Renal cortex interstitium (tissue), 11 donors: Measurements from ENCODE around the gene ARL11. TPM values are rescaled to one million over a fixed set of nuclear protein-coding genes. Genes with fewer than 3 reads are reported as not detected.
A peak's percentile ranks its signal among the peaks of the same experiment; 100 is the strongest.

Experiments used
- DNase-seq, 11 donors: peaks; one replicate each; pipeline ENCODE4 v3.0.0-alpha.2; 2013; ENCODE audit warnings: low read depth in 9 of 11, low spot score in 4 of 11; ENCODE audit errors: extremely low read depth in 1 of 11
- polyA plus RNA-seq, 3 donors: library from polyadenylated mRNA; unstranded; fragments of 120-200 nt; gene quantifications; one replicate each; pipeline ENCODE4 v1.2.1, GENCODE V29; 2013; ENCODE audit not compliant: insufficient read length in 3 of 3

ARL11 gene
- polyA plus RNA-seq, 3 donors, result 0.36 to 0.71 (median 0.36) TPM

DNA sequence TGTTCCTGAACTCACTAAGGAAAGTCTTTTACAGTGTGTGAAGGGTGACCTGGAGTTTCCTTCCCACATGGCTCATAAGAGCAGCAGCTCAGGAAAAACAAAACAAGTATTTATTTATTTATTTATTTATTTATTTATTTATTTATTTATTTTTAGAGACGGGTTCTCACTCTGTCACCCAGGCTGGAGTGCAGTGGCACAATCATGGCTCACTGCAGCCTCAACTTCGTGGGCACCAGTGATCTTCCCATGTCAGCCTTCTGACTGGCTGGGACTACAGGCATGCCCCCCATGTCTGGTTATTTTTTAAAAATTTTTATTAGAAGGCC, 10.4 kb downstream of the ARL11 start:
- DNase-seq, result no peak

- DNase-seq, result no peak
These were observed 13.5 kb downstream of the ARL11 start for GRCh38 chr13:49641801-49642291.

- no peak for DNase-seq
These were observed 14.8 kb downstream of the ARL11 start for GRCh38 chr13:49643035-49643646.

- DNase-seq, result no peak
These were observed 17.1 kb downstream of the ARL11 start for GRCh38 chr13:49645451-49645850.

DNA sequence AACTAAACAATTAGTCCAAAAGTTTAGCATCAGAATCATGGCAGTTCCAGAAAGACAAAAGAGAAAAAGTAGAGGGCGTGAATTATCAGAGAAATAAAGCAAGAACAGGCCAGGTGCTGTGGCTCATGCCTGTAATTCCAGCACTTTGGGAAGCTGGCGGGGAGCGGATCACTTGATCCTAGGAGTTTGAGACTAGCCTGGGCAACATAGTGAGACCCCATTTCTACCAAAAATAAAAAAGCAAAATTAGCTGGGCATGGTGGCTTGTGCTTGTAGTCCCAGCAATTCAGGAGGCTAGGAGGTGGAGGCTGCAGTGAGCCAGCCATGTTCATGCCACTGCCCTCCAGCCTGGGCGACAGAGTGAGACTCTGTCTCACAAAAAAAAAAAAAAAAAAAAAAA, 18.4 kb downstream of the ARL11 start:
- no peak for DNase-seq

DNA sequence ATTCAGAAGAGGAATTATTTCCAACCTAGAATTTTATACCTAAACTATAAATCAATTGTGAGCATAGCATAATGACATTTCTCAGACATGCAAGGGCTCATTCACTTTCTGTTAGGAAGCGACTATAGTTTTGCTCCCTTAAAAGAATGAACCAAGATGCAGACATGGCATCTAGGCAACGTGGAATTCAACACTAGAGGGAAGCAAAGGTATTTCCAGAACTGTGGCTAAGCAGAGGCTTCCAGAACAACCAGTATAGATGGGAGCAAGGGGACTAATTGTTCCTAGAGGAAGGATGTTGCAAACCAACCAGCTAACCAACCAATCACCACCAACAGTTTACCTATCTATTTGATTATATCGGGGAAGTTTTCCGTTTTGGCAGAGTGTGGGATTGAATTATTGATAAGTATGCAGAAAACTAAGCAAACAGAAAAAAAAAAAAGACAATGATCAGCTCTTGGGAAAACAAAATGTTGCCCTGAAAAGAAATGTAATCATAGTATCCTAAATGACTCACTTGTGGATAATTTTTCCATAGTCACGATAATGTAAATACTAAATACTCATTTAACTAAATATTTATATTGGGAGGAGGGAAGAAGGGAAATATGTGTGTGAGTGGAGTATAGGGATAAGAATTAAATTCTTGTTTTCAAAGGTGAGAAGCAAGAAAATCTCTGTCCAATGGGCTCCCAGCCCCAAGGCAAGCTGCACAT, 21.1 kb downstream of the ARL11 start:
- DNase-seq, result no peak

GRCh38 chr13:49649963-49650312, 21.6 kb downstream of the ARL11 start:
- DNase-seq, result no peak

DNA sequence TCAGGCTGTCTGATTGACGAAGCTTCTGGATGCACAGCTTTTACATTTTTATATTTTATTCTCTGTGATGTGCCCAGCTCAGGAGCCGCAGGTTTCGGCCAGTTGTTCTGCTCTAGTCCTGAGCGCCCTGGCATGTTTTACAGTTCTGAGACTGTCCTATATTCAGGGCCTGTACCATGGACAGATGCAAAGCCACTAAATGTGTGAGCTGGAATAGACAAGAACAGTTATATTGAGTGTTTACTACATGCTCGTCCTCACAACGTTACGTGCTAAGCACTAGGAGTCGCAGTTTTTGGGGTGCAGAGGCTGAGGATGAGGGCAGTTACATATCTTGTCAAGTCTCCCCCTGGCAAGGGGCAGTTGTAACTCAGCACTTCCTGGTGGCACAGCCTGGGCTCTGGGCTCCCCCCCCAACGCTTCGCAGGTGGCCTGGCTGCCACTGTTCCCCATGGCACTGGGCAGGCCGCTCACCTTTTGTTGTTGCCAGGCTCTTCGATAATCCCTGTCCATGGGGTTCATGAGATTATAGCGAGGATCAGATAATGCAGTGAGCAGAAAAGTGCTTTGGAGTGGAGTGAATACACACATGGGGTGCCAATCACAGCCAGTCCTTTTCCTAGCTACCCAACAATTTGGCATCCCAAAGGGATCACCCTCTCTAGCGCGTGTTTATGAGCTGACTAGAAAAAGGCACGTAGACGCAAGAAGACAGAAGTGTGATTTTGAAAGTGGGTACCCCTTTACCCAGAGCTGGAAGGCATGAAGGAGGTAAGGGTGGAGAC, 23.5 kb downstream of the ARL11 start:
- DNase-seq, result no peak

GRCh38 chr13:49652355-49653305, 24.3 kb downstream of the ARL11 start:
- DNase-seq, result no peak

DNA sequence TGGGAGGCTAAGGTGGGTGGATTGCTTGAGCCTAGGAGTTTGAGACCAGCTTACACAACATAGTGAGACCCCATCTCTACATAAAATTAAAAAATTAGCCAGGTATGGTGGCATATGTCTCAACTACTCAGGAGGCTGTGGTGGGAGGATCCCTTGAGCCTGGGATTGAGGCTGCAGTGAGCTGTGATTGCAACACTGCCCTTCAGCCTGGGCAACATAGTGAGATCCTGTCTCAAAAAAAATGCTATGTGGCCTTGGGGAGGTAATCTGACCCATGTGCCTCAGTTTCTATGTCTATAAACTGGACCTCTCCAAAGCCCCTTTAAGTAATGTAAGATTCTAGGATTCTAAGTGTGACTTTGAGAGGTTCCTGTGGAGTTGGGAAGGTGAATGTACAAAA, 25.2 kb downstream of the ARL11 start:
- DNase-seq, result no peak

GRCh38 chr13:49654011-49654410, 25.7 kb downstream of the ARL11 start:
- no peak for DNase-seq

- DNase-seq, result no peak
These were observed 27.6 kb downstream of the ARL11 start for GRCh38 chr13:49655906-49656305.

DNA sequence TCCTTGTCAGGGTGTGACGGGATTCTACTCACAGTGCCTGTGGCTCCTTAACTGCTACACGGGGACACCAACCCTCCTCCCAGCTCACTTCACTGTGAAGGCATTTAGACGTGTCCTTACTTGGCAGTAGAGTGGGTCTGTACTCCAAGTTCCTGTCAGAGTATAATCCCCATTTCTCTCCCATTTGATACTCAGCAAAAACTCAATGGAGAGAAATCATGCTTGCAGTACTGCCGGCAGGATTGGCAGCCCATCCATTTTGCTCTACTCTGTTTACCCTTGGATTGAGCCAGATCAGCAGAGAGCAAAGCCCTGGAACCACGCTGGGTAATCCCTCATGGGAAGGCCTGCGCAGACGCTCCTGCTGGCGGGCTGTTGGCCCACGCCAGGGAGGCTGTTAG, 28.9 kb downstream of the ARL11 start:
- no peak for DNase-seq

DNA sequence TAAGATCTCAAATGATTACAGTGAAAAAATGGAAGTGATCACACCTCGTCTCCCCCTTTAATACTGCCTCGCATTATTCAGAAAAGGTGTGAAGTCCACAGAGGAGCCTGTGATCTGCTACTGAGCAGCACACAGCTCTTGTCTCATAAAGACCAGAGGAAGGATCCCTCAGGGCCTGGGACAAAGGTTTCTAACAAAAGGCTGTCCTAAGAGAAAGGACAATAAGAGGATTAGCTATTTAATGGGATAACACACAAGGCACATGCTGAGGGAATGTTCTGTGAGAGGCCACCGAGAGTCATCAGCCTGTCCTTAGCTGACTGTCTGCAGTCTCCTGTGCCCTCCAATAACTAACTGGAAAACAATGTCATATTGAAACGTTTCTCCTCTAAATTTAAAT, 36.3 kb downstream of the ARL11 start:
- no peak for DNase-seq

DNA sequence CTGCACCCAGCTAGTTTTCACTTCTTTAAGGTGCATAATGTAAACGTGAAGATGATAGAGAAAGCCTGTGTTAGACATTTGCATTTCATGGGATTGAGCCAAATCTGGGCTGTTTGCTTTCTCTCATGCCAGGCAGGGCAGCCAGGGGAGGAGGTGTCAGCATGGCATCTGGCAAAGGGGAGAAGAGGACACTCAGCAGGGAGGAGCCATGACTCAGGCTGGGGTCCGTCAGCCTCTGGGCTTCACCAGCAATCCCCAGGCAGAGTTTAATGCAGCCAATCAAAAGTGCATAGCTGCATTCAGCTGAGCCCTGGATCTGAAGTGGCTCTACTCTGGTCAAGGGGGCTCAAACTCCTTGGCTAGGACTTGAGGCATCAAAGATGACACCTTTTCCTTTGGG, 39.5 kb downstream of the ARL11 start:
- no peak for DNase-seq

- DNase-seq, result peak in 5 of 11 donors; percentile 35 to 71 (median 46)
These were observed 41.5 kb downstream of the ARL11 start for GRCh38 chr13:49669735-49670309.

- DNase-seq, result no peak
These were observed 42.5 kb downstream of the ARL11 start for GRCh38 chr13:49670828-49671227.

DNA sequence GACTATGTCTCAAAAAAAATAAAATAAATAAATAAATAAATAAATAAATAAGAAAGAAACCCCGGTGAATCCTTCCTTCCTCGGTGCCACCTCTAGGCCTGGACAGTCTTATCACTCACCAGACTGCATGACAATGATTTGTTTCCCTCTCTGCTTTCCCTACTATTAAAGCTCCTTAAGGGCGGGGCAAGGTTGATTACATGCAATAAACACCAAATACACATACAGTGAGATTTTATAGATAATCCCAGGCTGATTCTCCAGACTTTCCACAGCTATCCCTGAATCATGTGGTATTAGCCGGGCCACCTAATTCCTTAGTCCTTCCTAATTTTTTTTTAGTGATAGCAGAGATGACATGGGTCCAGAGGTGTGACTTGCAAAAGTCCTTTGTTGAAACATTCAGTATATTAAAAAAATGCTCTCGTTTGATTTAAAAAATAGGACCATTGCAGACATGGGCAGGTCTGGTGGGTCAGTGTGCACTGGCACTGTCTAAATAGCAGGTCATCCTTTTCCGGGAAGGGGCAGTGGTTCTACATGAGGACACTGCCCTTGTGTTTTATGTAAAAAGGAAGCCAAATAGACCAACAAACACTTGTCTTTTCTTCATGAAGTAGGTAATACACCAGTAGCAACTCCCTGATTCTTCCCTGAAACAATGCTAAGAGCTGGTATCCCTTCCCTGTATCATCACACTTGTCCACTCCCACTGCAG, 48.4 kb downstream of the ARL11 start:
- DNase-seq, result no peak
